Measurements from ENCODE around the gene NEK10. TPM values are rescaled to one million over a fixed set of nuclear protein-coding genes. Genes with fewer than 3 reads are reported as not detected.

The NEK10 gene
- total and polyA plus RNA-seq, 7 donors = 0.44 to 20.3 (median 11.4) TPM; not detected in 2

GRCh38 chr3:27073912-27074311 is 295.3 kb downstream of the NEK10 start:
- no peak overlapping the region for H3K27ac ChIP-seq
- H3K4me1 ChIP-seq = no peaks in the 10 kb centered on the region
- 22 to 61% methylated on average over 3 of the region's 3 CpGs for WGBS, 2 donors
- TF ChIP-seq POLR2A (IDR thresholded peaks at IDR 0.05) (no peak), CTCF (IDR thresholded peaks at IDR 0.05) (no peak), POLR2AphosphoS5 (IDR thresholded peaks at IDR 0.05) (no peak), EP300 (IDR thresholded peaks at IDR 0.05) (no peak)
- no peak for DNase-seq
- no peaks in the 10 kb centered on the region for H3K27me3 ChIP-seq
- intact Hi-C loops (cut with DNase I) = no loop called here
- no peaks in the 10 kb centered on the region for H3K9me3 ChIP-seq
- H3K4me3 ChIP-seq = no peak overlapping the region
- no peaks in the 10 kb centered on the region for H3K36me3 ChIP-seq

- intact Hi-C loops (cut with DNase I) = no loop called here
- H3K4me1 ChIP-seq = no peaks in the 10 kb centered on the region
- no peak for DNase-seq
- TF ChIP-seq POLR2AphosphoS5 (IDR thresholded peaks at IDR 0.05) (no peak), CTCF (IDR thresholded peaks at IDR 0.05) (no peak), POLR2A (IDR thresholded peaks at IDR 0.05) (no peak), EP300 (IDR thresholded peaks at IDR 0.05) (no peak)
- no peaks in the 10 kb centered on the region for H3K9me3 ChIP-seq
- H3K27me3 ChIP-seq = no peaks in the 10 kb centered on the region
- 44 to 57% methylated on average over 8 of the region's 8 CpGs for WGBS, 2 donors
- no peak overlapping the region for H3K27ac ChIP-seq
- H3K4me3 ChIP-seq = no peak overlapping the region
- no peaks in the 10 kb centered on the region for H3K36me3 ChIP-seq
These were observed 296.2 kb downstream of the NEK10 start for GRCh38 chr3:27072810-27073651.

GRCh38 chr3:27060336-27060735 is 308.8 kb downstream of the NEK10 start:
- Histone ChIP-seq H3K27me3 (no peaks in the 10 kb centered on the region), H3K4me1 (no peaks in the 10 kb centered on the region), H3K27ac (no peak overlapping the region), H3K36me3 (no peaks in the 10 kb centered on the region), H3K9me3 (no peaks in the 10 kb centered on the region), H3K4me3 (no peak overlapping the region)
- intact Hi-C loops (cut with DNase I) = no loop called here
- WGBS, 2 donors = 35 to 48% methylated on average over 2 of the region's 2 CpGs
- no peak for DNase-seq
- TF ChIP-seq POLR2AphosphoS5 (IDR thresholded peaks at IDR 0.05) (no peak), EP300 (IDR thresholded peaks at IDR 0.05) (no peak), POLR2A (IDR thresholded peaks at IDR 0.05) (no peak), CTCF (IDR thresholded peaks at IDR 0.05) (no peak)

Small RNAs within 50 kb of the gene (small RNA-seq; reads per million reads assigned to genes)
- gene MINOS1P3 (0 reads per million in 3 donors), gene RNU6-342P (0 reads per million in 3 donors)

Other genes with a start within 250 kb of the NEK10 start
- gene SLC4A7, start 115.0 kb upstream of the NEK10 start, total RNA-seq = 10 to 100 TPM; 63.8 to 91.0 (median 75.1) TPM
- gene SLC4A7, start 115.0 kb upstream of the NEK10 start, polyA plus RNA-seq = 1 to 10 TPM; 1.6 to 6.3 (median 2.4) TPM